Choroid plexus epithelial cell (primary cell): Measurements from ENCODE around the gene CAMK2G.

Experiments used
- DNase-seq: peaks from one replicate; pipeline ENCODE4 v3.0.0-alpha.2; 2010; ENCODE audit warnings: low read depth
- H3K4me3 ChIP-seq: 2 replicates; pipeline ENCODE4 v1.5.1; 2011; ENCODE audit warnings: low read depth, mild to moderate bottlenecking, control low read depth, low read length, moderate library complexity
- CTCF ChIP-seq: conservative IDR thresholded peaks from 2 replicates; pipeline ENCODE4 v1.5.1; 2011; ENCODE audit warnings: low read depth, mild to moderate bottlenecking, control low read depth, inconsistent platforms, low read length, moderate library complexity

The CAMK2G gene

DNA sequence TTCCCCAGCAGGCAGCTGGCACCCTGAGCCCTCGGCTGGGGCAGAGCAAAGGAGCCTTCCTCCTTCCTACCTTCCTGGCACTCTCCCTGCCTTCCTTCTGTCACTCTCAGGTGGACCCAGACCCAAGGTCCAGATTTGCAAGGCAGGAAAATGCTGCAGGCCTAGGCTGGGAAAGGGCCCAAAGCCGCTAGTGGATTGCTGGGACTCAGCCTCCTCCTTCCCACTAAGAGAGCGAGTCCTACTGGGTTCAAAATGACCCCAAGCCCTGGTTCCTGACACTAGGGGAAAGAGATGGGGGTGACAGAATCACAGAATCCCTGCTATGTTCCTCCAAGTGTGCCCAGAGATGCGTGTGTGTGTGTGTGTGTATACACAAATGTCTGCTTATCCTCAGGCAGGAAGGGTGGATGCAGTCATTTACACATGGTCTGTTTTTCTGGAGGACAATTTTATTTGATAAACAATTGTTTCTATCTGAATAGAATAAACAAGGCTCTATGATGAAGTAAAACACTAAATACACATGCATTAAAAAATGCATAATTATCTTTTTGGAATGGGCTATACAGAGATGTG, 35.3 kb upstream of the CAMK2G start:
- no peak overlapping the region for H3K4me3 ChIP-seq
- no peak for DNase-seq
- no peak for TF ChIP-seq CTCF

DNA sequence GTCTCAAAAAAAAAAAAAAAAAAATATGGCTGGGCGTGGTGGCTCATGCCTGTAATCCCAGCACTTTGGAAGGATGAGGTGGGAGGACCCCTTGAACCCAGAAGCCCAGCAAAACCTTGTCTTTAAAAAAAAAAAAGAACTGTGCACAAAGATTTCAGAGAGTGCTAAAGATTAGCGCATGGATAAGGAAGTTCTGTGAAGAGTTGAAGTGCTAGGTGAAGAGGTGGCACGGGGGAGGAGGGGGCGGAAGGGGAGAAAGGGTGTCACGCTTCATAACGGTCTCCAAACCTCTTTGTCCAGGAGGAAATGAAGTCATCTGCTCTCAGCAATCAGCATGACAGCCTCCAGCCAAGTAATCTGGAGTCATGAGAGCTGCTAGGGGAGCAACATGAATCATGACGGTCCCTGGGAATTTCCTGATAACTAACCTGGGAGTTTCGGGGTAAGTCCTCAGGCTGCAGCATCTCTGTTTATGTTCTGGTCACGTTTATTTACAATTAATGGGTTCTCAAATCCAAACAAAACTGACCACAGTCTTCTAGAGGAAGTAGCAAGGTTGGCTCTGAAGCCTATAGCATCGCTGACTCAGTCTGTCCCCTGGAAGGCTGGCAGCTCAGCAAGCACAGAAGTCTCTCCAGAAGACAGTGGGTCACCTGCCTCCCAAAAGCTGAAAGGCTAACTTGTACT, 34.6 kb upstream of the CAMK2G start:
- no peak for TF ChIP-seq CTCF
- DNase-seq, result peak; percentile 90
- H3K4me3 ChIP-seq, result no peak overlapping the region

GRCh38 chr10:73907841-73908517, 33.6 kb upstream of the CAMK2G start:
- TF ChIP-seq CTCF, result no peak
- DNase-seq, result peak; percentile 80
- H3K4me3 ChIP-seq, result no peak overlapping the region

GRCh38 chr10:73906524-73907447, 32.4 kb upstream of the CAMK2G start:
- DNase-seq, result peak; percentile 99
- H3K4me3 ChIP-seq, result no peak overlapping the region

DNA sequence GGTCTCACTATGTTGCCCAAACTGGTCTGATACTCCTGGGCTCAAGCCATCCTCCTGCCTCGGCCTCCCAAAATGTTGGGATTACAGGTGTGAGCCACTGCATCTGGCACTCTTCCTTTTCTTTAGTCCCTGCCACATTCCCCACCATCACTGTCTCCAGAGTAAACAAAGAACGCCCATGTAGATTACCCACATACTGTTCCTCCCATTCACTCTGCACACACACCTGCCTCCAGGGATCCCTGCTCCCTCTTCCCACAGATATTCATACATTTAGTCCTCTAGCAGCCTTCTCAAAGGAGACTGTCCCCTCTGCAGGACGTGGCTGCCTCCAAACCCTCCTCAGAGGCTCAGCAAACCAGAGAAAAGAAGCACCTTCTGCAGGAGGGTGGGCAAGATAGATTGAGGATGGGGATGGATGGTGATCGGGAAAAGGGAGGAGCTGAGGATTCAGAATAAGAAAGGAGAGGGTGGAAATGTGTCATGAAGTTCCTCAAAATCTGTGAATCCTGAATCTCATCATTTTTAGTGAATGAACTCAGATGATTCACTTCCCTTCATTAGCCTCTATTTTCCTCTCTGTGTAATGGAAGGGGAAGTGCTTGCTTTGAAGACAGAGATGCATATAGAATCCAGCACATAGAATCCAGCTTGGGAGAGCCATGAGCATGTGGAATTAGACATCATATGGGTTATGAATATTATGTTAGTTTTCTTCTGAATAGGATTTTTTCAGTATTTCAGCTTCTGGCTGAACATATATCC, 31.1 kb upstream of the CAMK2G start:
- H3K4me3 ChIP-seq, result no peak overlapping the region
- TF ChIP-seq CTCF, result no peak
- DNase-seq, result no peak

More at GRCh38 chr10:73906524-73907447, 32.4 kb upstream of the CAMK2G start:
- TF ChIP-seq CTCF, result peak; percentile 3

DNA sequence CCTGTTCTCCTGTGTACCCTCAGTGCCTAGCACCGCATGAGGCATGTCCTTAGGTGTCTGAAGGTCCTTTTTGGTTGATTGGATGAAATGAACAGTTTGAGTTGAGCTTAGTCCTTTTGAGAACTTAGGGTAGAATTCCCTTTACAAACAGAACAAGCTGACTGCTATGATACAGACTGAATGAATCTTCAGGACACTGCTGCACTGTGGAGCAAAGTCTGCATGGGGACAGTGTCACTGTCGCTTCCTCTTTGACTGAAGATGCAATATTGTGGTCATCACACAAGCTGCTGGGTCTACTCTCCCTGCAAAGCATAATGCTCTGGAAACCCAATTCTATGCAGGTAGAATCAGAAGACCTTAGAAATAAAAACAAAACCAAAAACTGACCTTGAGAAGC, 28.0 kb upstream of the CAMK2G start:
- no peak for TF ChIP-seq CTCF
- no peak for DNase-seq
- no peak overlapping the region for H3K4me3 ChIP-seq
